ENCODE results near the gene C1QB.

The C1QB gene

GRCh38 chr1:22687191-22687590 lies 34.2 kb downstream of the C1QB start:
- peaks cover 56% of the 10 kb centered on the region for H3K4me1 Mint-ChIP-seq
- TF ChIP-seq CTCF (IDR thresholded peaks at IDR 0.05) = no peak
- H3K9me3 Mint-ChIP-seq = no peaks in the 10 kb centered on the region
- H3K27me3 Mint-ChIP-seq (ENCODE audit: low read depth, poor library complexity) = peaks cover 15% of the 10 kb centered on the region
- H3K4me3 Mint-ChIP-seq = no peak overlapping the region
- DNase-seq = no peak
- no peak overlapping the region for H3K27ac Mint-ChIP-seq
- H3K36me3 Mint-ChIP-seq (ENCODE audit: low read depth) = no peaks in the 10 kb centered on the region

- Mint-ChIP-seq H3K27me3 (ENCODE audit: low read depth, poor library complexity) (peaks cover 21% of the 10 kb centered on the region), H3K36me3 (ENCODE audit: low read depth) (no peaks in the 10 kb centered on the region), H3K4me1 (peaks cover 56% of the 10 kb centered on the region), H3K27ac (no peak overlapping the region), H3K4me3 (no peak overlapping the region), H3K9me3 (no peaks in the 10 kb centered on the region)
- no peak for DNase-seq
- TF ChIP-seq CTCF (IDR thresholded peaks at IDR 0.05) = no peak
These were observed 35.4 kb downstream of the C1QB start for GRCh38 chr1:22688466-22688865.

- H3K27ac Mint-ChIP-seq = peak overlapping the region; percentile 57
These were observed 36.5 kb downstream of the C1QB start for GRCh38 chr1:22689505-22689904.

GRCh38 chr1:22691031-22691753 lies 38.2 kb downstream of the C1QB start:
- peaks cover 29% of the 10 kb centered on the region for H3K4me1 Mint-ChIP-seq
- H3K36me3 Mint-ChIP-seq (ENCODE audit: low read depth) = no peaks in the 10 kb centered on the region
- no peak for TF ChIP-seq CTCF (IDR thresholded peaks at IDR 0.05)
- H3K27me3 Mint-ChIP-seq (ENCODE audit: low read depth, poor library complexity) = peaks cover 11% of the 10 kb centered on the region
- H3K4me3 Mint-ChIP-seq = no peak overlapping the region
- H3K9me3 Mint-ChIP-seq = no peaks in the 10 kb centered on the region
- no peak for DNase-seq
- no peak overlapping the region for H3K27ac Mint-ChIP-seq

More at GRCh38 chr1:22689505-22689904, 36.5 kb downstream of the C1QB start:
- Mint-ChIP-seq H3K9me3 (no peaks in the 10 kb centered on the region), H3K36me3 (ENCODE audit: low read depth) (no peaks in the 10 kb centered on the region), H3K27me3 (ENCODE audit: low read depth, poor library complexity) (peaks cover 15% of the 10 kb centered on the region), H3K4me1 (peaks cover 45% of the 10 kb centered on the region), H3K4me3 (peak overlapping the region; percentile 35)
- TF ChIP-seq CTCF (IDR thresholded peaks at IDR 0.05) = no peak
- no peak for DNase-seq

- H3K36me3 Mint-ChIP-seq (ENCODE audit: low read depth) = no peaks in the 10 kb centered on the region
- no peak for DNase-seq
- H3K27me3 Mint-ChIP-seq (ENCODE audit: low read depth, poor library complexity) = peaks cover 9% of the 10 kb centered on the region
- H3K9me3 Mint-ChIP-seq = no peaks in the 10 kb centered on the region
- H3K4me3 Mint-ChIP-seq = no peak overlapping the region
- H3K4me1 Mint-ChIP-seq = peaks cover 7% of the 10 kb centered on the region
- TF ChIP-seq CTCF (IDR thresholded peaks at IDR 0.05) = no peak
- H3K27ac Mint-ChIP-seq = no peak overlapping the region
These were observed 41.1 kb downstream of the C1QB start for GRCh38 chr1:22694172-22694571.

GRCh38 chr1:22696610-22697009 lies 43.6 kb downstream of the C1QB start:
- no peak overlapping the region for H3K4me3 Mint-ChIP-seq
- DNase-seq = no peak
- no peak overlapping the region for H3K27ac Mint-ChIP-seq
- no peak for TF ChIP-seq CTCF (IDR thresholded peaks at IDR 0.05)
- peaks cover 15% of the 10 kb centered on the region for H3K27me3 Mint-ChIP-seq (ENCODE audit: low read depth, poor library complexity)
- no peaks in the 10 kb centered on the region for H3K36me3 Mint-ChIP-seq (ENCODE audit: low read depth)
- no peaks in the 10 kb centered on the region for H3K4me1 Mint-ChIP-seq
- no peaks in the 10 kb centered on the region for H3K9me3 Mint-ChIP-seq
